Astrocyte of the hippocampus (primary cell): ENCODE data around the gene ANKRD26.
"Not testable (repeated sequence)": the region's sequence is repeated elsewhere in the genome, so short reads cannot be mapped to it uniquely, and the experiment has no call there.

Experiments used
- DNase-seq: peaks from one replicate; pipeline ENCODE4 v3.0.0; 2011; ENCODE audit warnings: low read depth, low spot score

The ANKRD26 gene

DNA sequence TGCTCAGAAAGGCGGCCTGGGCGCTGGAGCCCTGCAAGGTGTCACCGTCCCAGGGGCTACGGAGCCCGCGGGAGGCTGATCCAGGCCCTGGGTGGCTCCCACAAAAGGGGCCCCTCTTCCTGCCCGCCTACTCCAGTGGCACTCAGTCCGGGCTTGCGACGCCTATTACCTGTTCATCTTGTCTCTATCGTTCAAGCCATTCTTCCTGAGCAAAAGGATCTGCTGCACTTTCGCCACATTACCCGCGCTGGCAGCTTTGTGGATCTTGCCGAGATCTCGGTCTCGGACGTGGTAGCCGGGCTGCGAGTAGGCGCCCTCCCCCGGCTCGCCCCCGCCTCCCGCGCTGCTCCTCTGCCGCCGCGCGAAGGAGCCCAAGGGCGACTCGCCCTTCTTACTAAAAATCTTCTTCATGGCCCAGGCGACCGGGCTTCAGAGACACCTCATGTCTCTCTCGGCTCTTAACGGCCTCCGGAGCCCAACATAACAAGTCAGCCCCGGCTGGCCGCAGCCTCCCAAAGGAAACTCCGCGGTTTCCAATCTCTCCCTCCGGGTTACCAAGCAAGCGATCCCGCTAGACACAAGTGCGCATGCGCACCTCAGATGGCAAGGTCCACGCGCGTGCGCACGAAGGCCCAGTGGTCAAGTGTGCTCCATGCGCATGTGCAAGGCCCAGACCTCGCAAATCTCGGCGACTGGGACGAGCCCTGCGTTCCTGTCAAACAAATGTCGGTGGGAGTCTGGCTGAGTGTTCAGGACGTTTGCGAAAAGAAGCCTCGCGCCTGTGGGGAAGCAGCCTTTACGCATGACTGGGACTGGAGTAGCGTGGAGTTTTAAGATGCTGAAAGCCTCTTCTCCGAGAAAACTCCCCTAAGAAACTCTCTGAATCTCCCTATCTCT is at the start of gene ANKRD26:
ANKRD26 (minus strand) TSS at position 579 of the 897 bp plus-strand sequence; CDS start at position 411, 168 bp downstream.
- peak; percentile 99 for DNase-seq

- DNase-seq, result no peak
Measured at GRCh38 chr10:27147701-27148100, 47.4 kb upstream of the ANKRD26 start.

GRCh38 chr10:27145937-27146336 is 45.6 kb upstream of the ANKRD26 start:
- no peak for DNase-seq

- DNase-seq, result no peak
Measured at GRCh38 chr10:27143686-27144085, 43.4 kb upstream of the ANKRD26 start.

DNA sequence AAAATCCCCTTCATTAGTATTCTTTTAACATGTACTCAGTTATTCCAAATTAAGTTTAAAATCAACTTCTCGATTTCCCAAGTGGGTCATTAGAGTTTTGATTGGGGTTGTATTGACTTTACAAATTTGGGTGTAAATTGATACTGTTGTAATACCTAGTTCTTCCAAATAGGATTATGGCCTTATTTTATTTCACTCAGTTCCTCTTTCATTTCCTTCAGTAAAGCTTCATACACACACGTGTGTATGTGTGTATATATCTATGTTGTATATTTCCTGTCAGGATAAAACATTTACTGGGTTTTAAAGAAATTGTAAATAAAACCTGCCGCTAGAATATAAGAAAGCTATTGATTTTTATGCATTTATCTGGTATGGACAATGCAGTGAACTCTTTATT is 38.0 kb upstream of the ANKRD26 start:
- no peak for DNase-seq

DNA sequence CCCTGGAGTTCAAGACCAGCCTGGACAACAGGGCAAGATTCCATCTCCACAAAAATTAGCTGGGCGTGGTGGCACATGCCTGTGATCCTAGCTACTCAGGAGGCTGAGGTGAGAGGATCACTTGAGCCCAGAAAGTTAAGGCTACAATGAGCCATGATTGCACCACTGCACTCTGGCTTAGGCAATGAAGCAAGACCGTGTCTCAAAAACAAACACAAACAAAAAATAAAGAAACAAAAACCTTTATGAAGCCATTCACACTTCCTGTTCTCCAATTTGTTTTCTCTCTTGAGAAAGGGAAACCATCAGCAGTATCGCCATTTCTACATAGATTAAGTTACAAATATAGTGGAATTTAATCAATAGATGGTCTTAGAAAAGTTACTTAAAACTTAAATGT is 34.1 kb upstream of the ANKRD26 start:
- no peak for DNase-seq

DNA sequence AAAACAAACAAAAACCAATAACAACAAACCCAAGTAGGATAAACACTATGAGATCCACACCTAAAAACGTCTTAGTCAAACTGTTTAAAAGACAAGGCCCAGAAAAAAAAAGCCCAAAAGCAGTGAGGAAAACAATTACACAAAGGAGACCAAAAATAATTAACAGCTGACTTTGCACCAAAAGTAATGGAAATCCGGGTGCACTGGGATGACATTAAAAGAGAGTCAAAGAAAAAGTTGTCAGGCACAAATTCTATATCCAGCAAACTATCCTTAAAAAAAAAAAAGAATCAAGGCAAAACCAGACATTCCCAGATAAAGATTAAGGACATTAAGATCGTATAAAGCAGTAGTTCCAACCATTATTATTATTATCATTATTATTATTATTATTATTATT is 7.9 kb upstream of the ANKRD26 start:
- no peak for DNase-seq

DNA sequence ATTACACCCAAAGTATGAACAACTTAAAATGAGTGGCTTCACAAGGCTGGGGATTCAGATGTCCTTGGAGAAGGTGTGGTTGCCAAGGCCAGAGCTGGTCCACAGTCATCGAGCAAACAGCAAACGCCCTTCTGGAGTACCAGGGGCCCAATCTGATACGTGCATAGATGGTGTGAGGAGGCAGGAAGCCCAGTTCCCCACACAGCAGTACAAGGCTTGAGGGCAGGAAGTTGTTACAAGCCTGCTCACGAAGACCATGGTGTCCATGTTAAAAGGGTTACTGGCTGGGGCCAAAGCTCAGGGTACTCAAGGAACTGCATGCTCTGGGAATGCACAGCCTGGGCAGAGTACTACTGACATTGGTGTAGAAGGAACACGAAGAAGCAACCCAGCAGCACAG is 4.6 kb upstream of the ANKRD26 start:
- DNase-seq, result no peak

DNA sequence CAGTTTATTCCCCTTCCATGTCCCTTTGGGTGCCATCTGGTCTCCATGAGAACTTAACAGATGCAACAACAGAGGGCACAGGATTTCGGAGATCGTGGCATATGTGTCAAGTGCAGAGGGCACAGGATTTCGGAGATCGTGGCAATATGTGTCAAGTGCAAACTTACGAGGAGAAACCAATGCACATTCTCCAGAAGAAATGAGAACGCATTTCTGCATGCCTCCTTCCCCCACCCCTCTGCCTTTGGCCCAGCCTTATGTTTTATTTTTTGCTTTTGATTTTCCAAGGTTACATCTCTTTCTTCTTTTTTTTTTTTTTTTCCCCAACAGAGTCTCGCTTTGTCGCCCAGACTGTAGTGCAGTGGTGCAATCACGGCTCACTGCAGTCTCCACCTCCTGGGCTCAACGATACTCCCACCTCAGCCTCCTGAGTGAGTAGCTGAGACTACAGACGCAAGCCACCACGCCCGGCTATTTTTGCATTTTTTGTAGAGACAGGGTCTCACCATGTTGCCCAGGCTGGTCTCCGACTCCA is 586 bp upstream of the ANKRD26 start:
- DNase-seq, result no peak

DNA sequence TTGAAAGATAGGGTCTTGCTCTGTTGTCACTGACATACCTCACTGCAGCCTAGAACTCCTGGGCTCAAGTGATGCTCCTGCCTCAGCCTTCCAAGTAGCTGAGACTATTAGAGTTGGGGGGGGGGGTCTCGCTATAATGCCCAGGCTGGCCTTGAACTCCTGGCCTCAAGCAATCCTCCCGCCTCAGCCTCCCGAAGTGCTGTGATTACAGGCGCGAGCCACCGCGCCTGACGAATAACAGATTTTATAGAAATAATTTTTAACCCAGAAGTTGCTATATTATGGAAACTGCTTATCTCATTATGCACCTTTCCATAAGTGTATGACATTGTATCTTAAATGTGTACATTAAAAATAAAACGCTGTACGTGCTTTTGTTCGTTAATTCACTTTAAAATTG is 846 bp downstream of the ANKRD26 start:
- no peak for DNase-seq

- DNase-seq, result no peak
Measured at GRCh38 chr10:27088119-27089044, 11.9 kb downstream of the ANKRD26 start.

GRCh38 chr10:27072436-27073114 is 27.7 kb downstream of the ANKRD26 start:
- DNase-seq, result no peak

- no peak for DNase-seq
Measured at GRCh38 chr10:27068217-27068891, 31.9 kb downstream of the ANKRD26 start.

- DNase-seq, result no peak
Measured at GRCh38 chr10:27065084-27065483, 35.2 kb downstream of the ANKRD26 start.

- DNase-seq, result no peak
Measured at GRCh38 chr10:27052656-27053055, 47.6 kb downstream of the ANKRD26 start.

GRCh38 chr10:27045247-27045646 is 55.0 kb downstream of the ANKRD26 start:
- DNase-seq, result not testable (repeated sequence)

- DNase-seq, result peak; percentile 10
Measured at GRCh38 chr10:27041196-27041595, 59.1 kb downstream of the ANKRD26 start.

DNA sequence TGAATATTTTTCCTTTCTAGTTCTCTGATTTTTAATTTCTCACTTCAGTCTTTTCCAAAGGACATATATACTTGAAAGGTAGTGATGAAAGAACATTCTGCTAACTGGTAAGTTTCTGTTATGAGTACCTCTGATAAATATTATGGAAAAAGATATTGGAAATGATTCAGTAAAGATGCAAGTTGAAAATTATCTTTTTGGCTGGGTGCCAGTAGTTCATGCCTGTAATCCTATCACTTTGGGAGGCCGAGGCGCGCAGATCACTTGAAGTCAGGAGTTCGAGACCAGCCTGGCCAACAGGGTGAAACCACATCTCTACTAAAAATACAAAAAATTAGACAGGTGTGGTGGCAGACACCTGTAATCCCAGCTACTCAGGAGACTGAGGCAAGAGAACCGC is 62.1 kb downstream of the ANKRD26 start:
- no peak for DNase-seq

DNA sequence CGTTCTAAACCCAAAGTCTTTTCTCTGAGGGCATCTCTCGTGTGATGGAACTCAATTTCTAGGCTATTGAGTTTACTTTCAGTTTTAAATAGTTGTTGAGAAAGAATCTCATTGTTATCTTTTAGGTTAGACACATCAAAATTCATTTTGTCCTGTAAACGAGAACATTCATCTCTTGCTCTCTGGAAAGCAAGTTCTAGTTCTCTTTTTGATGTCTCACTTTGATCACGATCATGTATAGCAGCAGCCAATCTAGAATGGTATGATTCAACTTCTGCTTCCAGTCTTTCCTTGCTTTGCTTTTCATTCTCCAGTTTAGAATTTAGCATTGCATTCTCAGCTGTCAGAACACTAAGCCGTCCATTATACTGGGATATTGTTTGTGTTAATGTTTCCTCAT is 65.1 kb downstream of the ANKRD26 start:
- no peak for DNase-seq

DNA sequence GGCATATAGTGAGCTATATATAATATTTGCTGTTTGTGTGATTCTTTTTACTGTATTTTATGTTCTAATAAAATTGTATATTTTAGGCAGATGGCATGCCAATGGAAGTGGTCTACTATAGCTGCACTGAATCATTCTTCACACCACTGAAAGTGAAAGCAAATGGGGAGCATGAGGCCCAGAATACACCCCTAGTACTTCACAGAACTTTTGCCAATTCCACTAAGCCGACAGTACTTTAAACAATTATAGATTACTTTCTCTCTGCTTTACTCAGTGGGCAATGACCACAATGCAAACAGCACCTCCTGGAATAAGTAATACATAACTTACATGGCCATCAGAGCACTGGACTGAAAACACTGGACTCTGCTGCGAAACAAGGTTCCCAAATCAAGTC is 70.2 kb downstream of the ANKRD26 start:
- peak; percentile 52 for DNase-seq

DNA sequence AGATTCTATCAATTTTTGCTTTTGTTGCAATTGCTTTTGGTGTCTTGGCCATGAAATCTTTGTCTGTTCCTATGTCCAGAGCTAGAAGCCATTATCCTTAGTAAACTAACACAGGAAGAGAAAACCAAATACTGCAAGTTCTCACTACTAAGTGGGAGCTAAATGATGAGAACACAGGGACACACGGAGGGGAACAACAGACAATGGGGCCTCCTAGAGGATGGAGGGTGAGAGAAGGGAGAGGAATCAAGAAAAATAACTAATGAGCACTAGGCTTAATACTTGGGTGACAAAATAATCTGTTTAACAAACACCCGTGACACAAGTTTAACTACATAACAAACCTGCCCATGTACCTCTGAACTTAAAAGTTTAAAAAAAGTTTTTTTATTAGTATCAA is 78.2 kb downstream of the ANKRD26 start:
- DNase-seq, result no peak
